Muscle of leg (tissue), 16 donors: ENCODE data around the gene KIR3DL3. TPM values are rescaled to one million over a fixed set of nuclear protein-coding genes. Genes with fewer than 3 reads are reported as not detected.
"Not testable (repeated sequence)": the region's sequence is repeated elsewhere in the genome, so short reads cannot be mapped to it uniquely, and the experiment has no call there.

ENCODE experiments used
- DNase-seq: peaks from one replicate; pipeline ENCODE4 v3.0.0; 2013
- H3K27ac ChIP-seq: one replicate; pipeline ENCODE4 v1.5.1; 2013; ENCODE audit warnings: mild to moderate bottlenecking, low read length, control low read depth
- H3K27me3 ChIP-seq: one replicate; pipeline ENCODE4 v1.6.1; 2013; ENCODE audit warnings: low read length; ENCODE audit not compliant: control insufficient read depth, insufficient read depth
- H3K36me3 ChIP-seq: one replicate; pipeline ENCODE4 v1.6.1; 2013; ENCODE audit warnings: low read length; ENCODE audit not compliant: control insufficient read depth, insufficient read depth
- H3K4me1 ChIP-seq: one replicate; pipeline ENCODE4 v1.6.1; 2013; ENCODE audit warnings: low read length; ENCODE audit not compliant: control insufficient read depth, insufficient read depth
- H3K4me3 ChIP-seq: one replicate; pipeline ENCODE4 v1.5.1; 2013; ENCODE audit warnings: low read length, control low read depth
- H3K9me3 ChIP-seq: replicated peaks from 2 replicates; pipeline ENCODE4 v1.6.1; 2013; ENCODE audit warnings: low read depth, low read length; ENCODE audit not compliant: control insufficient read depth
- WGBS: methylation state at CpG from one replicate; pipeline ENCODE4 v1.1.5; 2013; ENCODE audit warnings: missing lambda C conversion rate; ENCODE audit not compliant: insufficient coverage; 5-methylcytosine and 5-hydroxymethylcytosine counted together
- long read RNA-seq, 11 donors: transcript quantifications; one replicate each; lab custom pipeline, GENCODE V29; 2026
- polyA plus RNA-seq, 8 donors: library from polyadenylated mRNA; unstranded; fragments of 120-200 nt; gene quantifications; one replicate each; pipeline versions ENCODE4 v1.2.1 to v1.2.3, GENCODE V29; 2013; ENCODE audit warnings: inconsistent platforms in 1 of 8, low replicate concordance in 1 of 8; ENCODE audit not compliant: insufficient read length in 8 of 8, insufficient read depth in 1 of 8
- total RNA-seq: library from RNA; stranded (reverse); fragments of 120-200 nt; gene quantifications from one replicate; pipeline ENCODE4 v1.2.4, GENCODE V29; 2013

The KIR3DL3 gene
- total RNA-seq (not detected), polyA plus RNA-seq (not detected)
- long read RNA-seq, donor 1, result 0 reads
- long read RNA-seq, donor 2, result 0 reads
- long read RNA-seq, donor 3, result 0 reads
- long read RNA-seq, donor 4, result 0 reads
- long read RNA-seq, donor 5, result 0 reads
- long read RNA-seq, donor 6, result 0 reads
- long read RNA-seq, donor 7, result 0 reads
- long read RNA-seq, donor 8, result 0 reads
- long read RNA-seq, donor 9, result 0 reads
- long read RNA-seq, donor 10, result 0 reads
- long read RNA-seq, donor 11, result 0 reads

- no peak within 1 kb of the TSS for H3K4me3 ChIP-seq
- peaks cover 35% of the 10 kb centered on the region for H3K9me3 ChIP-seq
- no peak for DNase-seq
- H3K36me3 ChIP-seq, result no peaks in the 10 kb centered on the region
- H3K27me3 ChIP-seq, result no peaks in the 10 kb centered on the region
- no peaks in the 10 kb centered on the region for H3K4me1 ChIP-seq
- H3K27ac ChIP-seq, result no peak within 1 kb of the TSS
- WGBS, result 82% methylated on average over 8 of the region's 9 CpGs
These were observed at the start of gene KIR3DL3 for GRCh38 chr19:54724142-54724541. Gene KIR3DL3, plus strand, starts transcription at chr19:54724442. Its CDS starts 55 bp downstream, at chr19:54724497.

- H3K4me3 ChIP-seq, H3K4me1 ChIP-seq, H3K36me3 ChIP-seq, H3K27me3 ChIP-seq, H3K9me3 ChIP-seq, H3K27ac ChIP-seq: not testable (repeated sequence)
- DNase-seq, result peak; percentile 67
- WGBS, result 30% methylated on average over 2 of the region's 10 CpGs
These were observed 47.9 kb upstream of the KIR3DL3 start for GRCh38 chr19:54676210-54676834.

- no peaks in the 10 kb centered on the region for H3K27me3 ChIP-seq
- no peaks in the 10 kb centered on the region for H3K9me3 ChIP-seq
- no peaks in the 10 kb centered on the region for H3K36me3 ChIP-seq
- no peak for DNase-seq
- no peaks in the 10 kb centered on the region for H3K4me1 ChIP-seq
- H3K27ac ChIP-seq, result no peak overlapping the region
- WGBS, result 52% methylated on average over 3 of the region's 4 CpGs
- no peak overlapping the region for H3K4me3 ChIP-seq
These were observed 47.0 kb upstream of the KIR3DL3 start for GRCh38 chr19:54677217-54677616.

- H3K4me3 ChIP-seq, H3K9me3 ChIP-seq, H3K27me3 ChIP-seq, H3K36me3 ChIP-seq, H3K27ac ChIP-seq, DNase-seq, H3K4me1 ChIP-seq: not testable (repeated sequence)
- 40% methylated on average over 1 of the region's 12 CpGs for WGBS
These were observed 42.6 kb upstream of the KIR3DL3 start for GRCh38 chr19:54681596-54681995.

GRCh38 chr19:54682306-54682856 is 41.9 kb upstream of the KIR3DL3 start:
- DNase-seq, result no peak
- Histone ChIP-seq H3K4me1 (no peaks in the 10 kb centered on the region), H3K27ac (no peak overlapping the region), H3K4me3 (no peak overlapping the region), H3K27me3 (no peaks in the 10 kb centered on the region), H3K36me3 (no peaks in the 10 kb centered on the region), H3K9me3 (peaks cover 4% of the 10 kb centered on the region)
- WGBS, result no CpG with 5 or more reads among the region's 7 CpGs

GRCh38 chr19:54684527-54684926 is 39.7 kb upstream of the KIR3DL3 start:
- Histone ChIP-seq H3K36me3 (no peaks in the 10 kb centered on the region), H3K4me1 (no peaks in the 10 kb centered on the region), H3K4me3 (no peak overlapping the region), H3K9me3 (peaks cover 4% of the 10 kb centered on the region), H3K27ac (no peak overlapping the region), H3K27me3 (no peaks in the 10 kb centered on the region)
- DNase-seq, result peak; percentile 48
- WGBS, result 19% methylated on average over 2 of the region's 3 CpGs

GRCh38 chr19:54691582-54692297 is 32.5 kb upstream of the KIR3DL3 start:
- H3K27me3 ChIP-seq, result no peaks in the 10 kb centered on the region
- H3K36me3 ChIP-seq, result no peaks in the 10 kb centered on the region
- no peak overlapping the region for H3K27ac ChIP-seq
- no peaks in the 10 kb centered on the region for H3K9me3 ChIP-seq
- DNase-seq, result no peak
- no peak overlapping the region for H3K4me3 ChIP-seq
- H3K4me1 ChIP-seq, result no peaks in the 10 kb centered on the region
- WGBS, result 73% methylated on average over 6 of the region's 9 CpGs

- no peaks in the 10 kb centered on the region for H3K4me1 ChIP-seq
- H3K27ac ChIP-seq, result no peak overlapping the region
- no peak for DNase-seq
- no peak overlapping the region for H3K4me3 ChIP-seq
- no peaks in the 10 kb centered on the region for H3K27me3 ChIP-seq
- H3K9me3 ChIP-seq, result no peaks in the 10 kb centered on the region
- no peaks in the 10 kb centered on the region for H3K36me3 ChIP-seq
- 60% methylated on average over 4 of the region's 4 CpGs for WGBS
These were observed 32.0 kb upstream of the KIR3DL3 start for GRCh38 chr19:54692298-54692615.

- Histone ChIP-seq H3K4me1 (no peaks in the 10 kb centered on the region), H3K27ac (no peak overlapping the region), H3K9me3 (no peaks in the 10 kb centered on the region), H3K36me3 (no peaks in the 10 kb centered on the region), H3K4me3 (no peak overlapping the region), H3K27me3 (no peaks in the 10 kb centered on the region)
- no peak for DNase-seq
- 75% methylated on average over 5 of the region's 5 CpGs for WGBS
These were observed 29.6 kb upstream of the KIR3DL3 start for GRCh38 chr19:54694648-54695047.

- 64% methylated on average over 8 of the region's 8 CpGs for WGBS
- no peaks in the 10 kb centered on the region for H3K27me3 ChIP-seq
- no peak overlapping the region for H3K4me3 ChIP-seq
- peaks cover 2% of the 10 kb centered on the region for H3K9me3 ChIP-seq
- no peak overlapping the region for H3K27ac ChIP-seq
- DNase-seq, result no peak
- H3K4me1 ChIP-seq, result no peaks in the 10 kb centered on the region
- no peaks in the 10 kb centered on the region for H3K36me3 ChIP-seq
These were observed 28.1 kb upstream of the KIR3DL3 start for GRCh38 chr19:54696117-54696548.
